Umbilical cord (tissue), 2 donors: ENCODE results near the gene CD48. TPM values are rescaled to one million over a fixed set of nuclear protein-coding genes. Genes with fewer than 3 reads are reported as not detected.

Source experiments
- DNase-seq: peaks from one replicate; pipeline ENCODE4 v3.0.0-alpha.2; 2015; ENCODE audit warnings: low spot score
- total RNA-seq: library from RNA; depleted of rRNA; stranded (reverse); fragments of >200 nt; gene quantifications from one replicate; pipeline ENCODE4 v1.2.3, GENCODE V29; 2014; ENCODE audit warnings: low replicate concordance; ENCODE audit not compliant: insufficient read depth

The CD48 gene, protein sequence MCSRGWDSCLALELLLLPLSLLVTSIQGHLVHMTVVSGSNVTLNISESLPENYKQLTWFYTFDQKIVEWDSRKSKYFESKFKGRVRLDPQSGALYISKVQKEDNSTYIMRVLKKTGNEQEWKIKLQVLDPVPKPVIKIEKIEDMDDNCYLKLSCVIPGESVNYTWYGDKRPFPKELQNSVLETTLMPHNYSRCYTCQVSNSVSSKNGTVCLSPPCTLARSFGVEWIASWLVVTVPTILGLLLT
- 12.5 TPM for total RNA-seq

DNA sequence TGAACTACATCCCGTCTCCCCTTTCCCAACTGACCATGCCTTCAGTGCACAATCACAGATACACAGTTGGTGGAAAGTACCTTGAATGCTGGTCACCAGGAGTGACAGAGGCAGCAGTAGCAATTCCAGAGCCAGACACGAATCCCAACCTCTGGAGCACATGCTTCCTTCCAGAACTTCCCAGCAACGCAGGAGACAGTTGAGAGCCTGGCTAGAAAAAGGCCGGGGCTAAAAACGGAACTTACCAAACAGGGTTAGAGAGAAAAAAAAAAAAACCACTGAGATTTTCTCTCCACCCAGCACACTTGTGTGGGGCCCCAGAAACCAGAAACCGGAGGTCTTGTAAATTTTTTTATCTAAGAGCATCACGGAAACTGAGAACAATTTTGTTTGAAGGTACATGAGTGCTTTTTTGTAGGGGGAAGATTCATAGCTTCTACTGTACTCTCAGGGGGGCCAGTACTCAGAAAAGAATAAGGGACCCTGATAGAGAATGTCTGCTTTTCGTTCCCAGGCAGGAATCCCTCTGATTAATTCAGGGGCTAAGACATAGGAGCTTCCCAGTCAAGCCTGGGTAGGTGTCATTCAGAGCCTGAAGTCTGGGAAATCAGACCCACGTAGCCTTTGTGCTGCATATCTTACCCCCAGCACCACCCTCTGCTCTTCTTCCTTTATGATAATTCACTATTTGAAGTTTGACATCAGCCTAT lies at the start of gene CD48:
TSS of gene CD48 (minus strand) at position 221 of the 710 bp plus-strand sequence. CDS start at position 162, 59 bp downstream.
- peak; percentile 62 for DNase-seq

DNA sequence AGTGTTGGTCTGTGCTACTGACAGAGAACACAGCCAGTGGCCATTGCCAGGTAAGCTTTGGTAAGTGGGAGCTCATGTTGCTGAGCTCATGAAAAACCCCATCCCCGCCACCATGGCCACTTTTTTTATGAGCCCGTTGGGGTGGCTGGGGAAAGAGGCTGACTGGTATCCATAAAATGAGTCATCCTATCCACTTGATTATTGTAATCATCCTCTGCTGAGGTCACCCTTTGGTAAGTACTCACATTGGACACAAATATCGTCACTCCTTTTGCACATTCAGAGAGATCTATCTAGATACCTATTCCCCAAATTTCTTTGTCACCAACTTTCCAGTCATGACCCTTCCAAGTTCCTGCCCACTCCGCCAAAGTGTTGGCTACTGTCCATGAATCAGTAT lies 49.4 kb upstream of the CD48 start:
- no peak for DNase-seq

DNA sequence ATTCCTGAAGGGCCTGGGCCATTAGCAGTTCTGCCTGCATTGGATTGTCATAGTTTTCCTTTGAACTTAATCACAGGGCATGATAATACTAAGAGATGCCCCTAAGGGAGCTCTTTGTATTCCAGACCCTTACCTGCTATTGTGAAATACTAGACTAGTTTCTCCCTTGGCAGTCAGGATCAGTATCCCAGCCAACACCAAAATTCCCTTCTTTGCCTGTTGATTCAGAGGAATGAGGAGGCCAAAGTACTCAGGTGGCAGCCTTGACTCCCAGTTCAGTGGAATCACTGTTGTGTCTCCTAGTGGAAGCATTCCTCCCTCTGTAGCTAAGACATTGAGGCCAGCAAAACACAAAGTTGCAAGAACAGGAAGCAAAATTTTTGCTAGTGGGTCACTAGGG lies 48.1 kb upstream of the CD48 start:
- DNase-seq: no peak

DNA sequence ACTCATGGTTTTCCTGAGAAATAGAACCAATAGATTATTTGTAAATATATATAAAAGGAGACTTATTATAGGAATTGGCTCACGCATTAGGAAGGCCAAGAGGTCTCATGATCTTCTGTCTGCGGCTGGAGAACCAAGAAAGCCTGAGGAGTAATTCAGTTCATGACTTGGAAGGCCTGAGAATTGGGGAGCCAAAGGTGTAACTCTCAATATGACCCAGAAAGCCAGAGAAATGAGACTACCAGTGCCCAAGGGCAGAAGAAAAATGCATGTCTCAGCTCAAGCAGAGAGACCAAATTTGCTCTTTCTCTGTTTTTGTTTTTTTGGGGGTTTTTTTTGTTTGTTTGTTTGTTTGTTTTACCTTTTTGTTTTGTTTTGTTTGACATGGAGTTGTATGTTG lies 46.9 kb upstream of the CD48 start:
- DNase-seq: no peak

DNA sequence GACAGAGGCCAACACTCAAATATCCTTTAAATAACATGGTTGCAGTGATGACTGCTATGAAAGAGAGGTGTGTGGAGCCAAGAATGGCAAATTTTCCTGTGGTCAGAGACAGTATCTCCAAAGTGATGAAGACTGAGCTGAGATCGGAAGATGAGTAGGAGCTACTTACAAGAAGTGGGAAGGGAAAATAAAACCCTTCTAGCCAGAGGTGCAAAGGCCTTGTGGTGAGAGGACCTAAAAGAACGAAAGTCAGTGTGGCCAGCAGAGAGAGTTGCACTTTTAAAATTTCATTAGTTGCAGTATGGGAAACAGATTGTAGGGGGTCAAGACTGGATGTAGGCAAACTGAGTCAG lies 45.2 kb upstream of the CD48 start:
- DNase-seq: no peak

DNA sequence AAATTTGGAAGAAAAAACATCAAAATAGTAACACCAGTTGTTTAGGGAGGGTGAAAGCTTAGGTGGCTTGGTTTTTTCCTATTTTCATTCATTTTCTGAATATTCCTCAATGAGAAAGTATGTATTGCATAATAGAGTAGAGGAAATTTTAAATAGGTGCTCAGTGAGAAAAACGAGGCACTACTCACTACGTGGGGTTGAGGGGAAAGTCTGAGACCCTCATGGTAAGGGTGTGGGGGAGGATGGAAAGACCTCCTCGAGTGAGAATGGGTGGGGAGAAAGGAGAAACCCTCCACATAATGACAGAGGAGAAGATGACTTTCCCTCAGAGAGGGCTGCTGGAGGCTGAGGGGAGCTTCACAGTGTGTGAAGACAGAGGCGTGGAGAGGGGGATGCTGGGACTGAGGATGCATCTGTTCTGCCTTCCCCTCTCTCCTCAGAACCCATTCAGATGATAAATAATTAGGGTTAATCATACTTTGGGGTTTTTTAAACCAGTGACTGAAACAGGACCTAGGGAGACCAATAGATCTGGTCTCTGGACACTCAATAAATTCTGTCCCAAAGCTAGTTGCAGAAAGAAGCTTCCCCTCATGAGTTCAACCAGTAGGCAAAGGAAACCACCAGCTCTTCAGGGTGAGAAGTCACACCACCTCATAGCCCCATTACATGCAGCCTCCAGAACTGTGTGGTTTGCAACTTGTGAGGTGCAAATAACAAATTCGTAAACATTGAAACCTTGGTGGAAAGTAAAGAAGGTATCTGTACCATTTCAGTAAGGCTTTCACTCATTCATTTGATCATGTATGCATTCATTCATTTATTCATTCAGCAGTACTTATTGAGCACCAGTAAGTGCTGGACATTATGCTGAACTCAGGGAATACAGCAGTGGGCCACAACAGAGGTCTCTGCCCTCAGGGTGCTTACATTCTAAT lies 44.6 kb upstream of the CD48 start:
- DNase-seq: no peak

DNA sequence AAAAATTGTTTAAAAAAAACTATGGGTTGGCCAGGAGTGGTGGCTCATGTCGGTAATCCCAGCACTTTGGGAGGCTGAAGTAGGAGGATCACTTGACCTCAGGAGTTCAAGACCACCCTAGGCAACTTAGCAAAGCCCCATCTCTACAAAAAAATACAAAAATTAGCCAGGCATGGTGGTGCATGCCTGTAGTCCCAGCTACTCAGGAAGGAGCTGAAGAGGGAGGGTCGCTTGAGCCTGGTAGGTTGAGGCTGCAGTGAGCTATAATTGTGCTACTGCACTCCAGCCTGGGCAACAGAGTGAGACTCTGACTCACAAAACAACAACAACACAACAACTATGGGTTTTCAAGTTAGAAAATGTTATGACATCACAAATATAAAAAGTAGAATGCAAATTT lies 43.8 kb upstream of the CD48 start:
- no peak for DNase-seq

DNA sequence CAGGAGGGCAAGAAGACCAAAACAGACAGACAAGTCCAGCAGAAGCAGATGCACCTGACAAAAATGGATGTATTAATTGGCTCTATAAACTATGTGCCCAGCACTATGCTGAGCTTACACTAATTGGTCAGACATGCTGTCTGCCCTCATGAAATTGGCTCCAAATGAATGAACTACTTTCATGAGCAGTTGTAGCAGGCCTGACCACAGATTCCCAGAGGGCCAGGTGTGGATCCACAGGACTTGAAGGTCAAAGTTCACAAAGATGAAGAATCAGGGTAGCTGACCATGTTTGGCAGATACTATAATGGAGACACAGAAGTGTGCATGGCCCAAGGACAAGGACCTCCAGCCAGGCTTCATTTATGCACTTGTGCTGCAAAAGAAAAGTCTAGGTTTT lies 42.0 kb upstream of the CD48 start:
- no peak for DNase-seq

DNA sequence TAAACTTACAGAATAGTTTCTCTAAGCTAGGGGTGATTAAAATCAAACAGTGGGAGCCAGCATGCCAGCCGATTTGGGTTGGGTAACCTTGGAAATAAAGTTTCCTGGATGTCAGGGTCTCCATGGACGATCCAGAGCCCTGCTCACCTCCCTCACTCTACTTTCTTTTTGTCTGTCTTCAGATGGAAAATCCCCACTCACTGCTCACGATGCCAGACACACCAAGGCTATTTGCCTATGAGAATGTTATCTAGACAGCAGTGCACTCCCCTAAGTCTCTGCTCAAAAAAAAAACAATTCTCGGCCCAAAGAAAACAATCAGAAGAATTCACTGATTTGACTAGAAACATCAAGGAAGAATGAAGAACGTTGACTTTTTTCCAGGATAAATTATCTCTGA lies 41.3 kb upstream of the CD48 start:
- DNase-seq: peak; percentile 51

DNA sequence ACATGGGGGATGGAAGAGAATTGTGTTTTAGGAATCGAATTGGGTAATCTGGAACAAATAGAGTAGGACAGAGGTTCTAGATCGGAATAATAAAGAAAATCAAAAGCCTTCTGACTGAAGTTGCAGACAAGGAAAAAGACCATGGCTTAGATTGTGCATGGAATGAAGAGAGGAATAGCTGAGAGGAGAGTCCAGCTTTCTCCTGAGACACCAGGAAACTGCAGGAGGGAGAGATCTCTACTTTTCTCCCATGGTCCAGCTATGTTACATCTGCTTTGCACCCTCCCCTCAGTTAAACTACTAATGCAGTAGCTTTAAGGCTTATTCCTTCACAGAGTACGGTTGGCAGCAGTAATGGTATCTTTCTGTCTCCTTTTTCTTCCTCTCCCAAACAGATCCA lies 40.8 kb upstream of the CD48 start:
- no peak for DNase-seq

DNA sequence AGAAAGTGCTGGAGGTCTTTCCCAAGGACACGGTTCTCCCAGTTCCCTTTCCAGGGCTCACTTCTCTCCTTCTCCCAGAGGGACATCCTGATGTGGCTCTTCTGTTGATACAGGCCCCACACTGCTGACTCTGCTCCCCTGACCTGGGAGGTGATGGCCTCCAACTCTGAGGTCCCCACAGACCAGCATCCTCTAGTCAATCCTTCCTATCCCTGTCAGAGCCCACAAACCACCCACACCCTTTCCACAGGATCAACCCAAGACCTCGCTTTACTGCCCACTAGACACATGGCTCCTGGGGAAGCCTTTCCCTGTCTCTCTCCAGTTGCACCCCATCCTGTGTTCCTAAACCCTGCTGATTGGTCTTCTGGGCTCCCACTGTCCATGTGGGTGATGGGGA lies 39.0 kb upstream of the CD48 start:
- DNase-seq: no peak

DNA sequence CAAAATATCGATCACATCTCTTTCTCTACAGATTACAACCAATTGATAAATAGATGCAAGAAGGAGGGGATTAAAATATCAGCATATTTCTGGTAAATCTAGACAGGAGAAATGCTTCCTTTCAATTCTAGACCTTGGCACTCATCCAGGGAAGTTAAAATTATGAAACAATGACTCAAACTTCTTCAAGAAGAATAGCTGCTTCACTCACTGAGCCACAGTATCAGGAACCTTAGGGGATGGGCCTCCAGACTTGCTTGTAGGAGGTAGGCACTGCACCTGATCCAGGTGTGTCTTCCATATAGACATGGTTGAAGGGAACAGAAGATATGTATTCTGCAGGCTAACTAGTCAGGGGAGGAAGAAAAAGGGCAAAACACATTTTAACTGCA lies 37.3 kb upstream of the CD48 start:
- no peak for DNase-seq

DNA sequence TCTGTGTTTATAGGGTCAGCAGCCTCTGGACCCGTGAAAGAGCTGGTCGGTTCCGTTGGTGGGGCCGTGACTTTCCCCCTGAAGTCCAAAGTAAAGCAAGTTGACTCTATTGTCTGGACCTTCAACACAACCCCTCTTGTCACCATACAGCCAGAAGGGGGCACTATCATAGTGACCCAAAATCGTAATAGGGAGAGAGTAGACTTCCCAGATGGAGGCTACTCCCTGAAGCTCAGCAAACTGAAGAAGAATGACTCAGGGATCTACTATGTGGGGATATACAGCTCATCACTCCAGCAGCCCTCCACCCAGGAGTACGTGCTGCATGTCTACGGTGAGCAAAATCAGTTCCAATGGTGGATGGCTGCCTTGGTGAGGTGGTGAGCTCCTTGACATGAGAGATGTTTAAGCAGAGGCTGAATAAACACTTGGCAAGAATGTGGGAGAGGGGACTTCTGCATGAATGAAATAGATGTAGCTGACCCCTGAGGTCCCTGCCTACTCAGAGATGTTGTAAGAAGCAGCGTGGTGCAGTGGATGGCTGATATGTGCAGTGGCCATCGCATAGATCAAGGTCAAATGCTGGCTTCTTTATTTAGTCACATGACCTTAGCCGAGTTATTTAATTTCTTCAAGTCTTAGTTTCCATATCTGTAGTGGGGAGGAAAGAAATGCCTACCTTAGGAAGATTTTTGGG lies 36.7 kb upstream of the CD48 start:
- DNase-seq: peak; percentile 24

DNA sequence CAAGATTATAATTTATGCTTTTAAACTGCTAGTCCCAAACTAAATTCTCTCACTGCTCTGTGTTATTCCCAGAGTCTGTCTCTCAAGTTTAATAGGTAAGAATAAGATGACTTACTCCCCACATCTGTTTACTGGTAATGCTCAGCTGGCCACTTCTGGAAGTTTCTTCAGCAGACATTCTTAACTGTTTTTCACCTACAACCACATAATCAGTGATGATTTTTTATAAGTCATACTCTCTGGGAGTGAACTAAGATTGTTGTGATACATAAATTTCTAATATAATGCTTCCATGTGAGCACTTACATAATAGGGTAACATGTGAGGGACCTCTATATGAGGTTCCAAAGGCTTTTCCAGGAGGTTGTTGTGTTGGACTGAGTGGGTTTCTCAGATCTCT lies 36.1 kb upstream of the CD48 start:
- no peak for DNase-seq

DNA sequence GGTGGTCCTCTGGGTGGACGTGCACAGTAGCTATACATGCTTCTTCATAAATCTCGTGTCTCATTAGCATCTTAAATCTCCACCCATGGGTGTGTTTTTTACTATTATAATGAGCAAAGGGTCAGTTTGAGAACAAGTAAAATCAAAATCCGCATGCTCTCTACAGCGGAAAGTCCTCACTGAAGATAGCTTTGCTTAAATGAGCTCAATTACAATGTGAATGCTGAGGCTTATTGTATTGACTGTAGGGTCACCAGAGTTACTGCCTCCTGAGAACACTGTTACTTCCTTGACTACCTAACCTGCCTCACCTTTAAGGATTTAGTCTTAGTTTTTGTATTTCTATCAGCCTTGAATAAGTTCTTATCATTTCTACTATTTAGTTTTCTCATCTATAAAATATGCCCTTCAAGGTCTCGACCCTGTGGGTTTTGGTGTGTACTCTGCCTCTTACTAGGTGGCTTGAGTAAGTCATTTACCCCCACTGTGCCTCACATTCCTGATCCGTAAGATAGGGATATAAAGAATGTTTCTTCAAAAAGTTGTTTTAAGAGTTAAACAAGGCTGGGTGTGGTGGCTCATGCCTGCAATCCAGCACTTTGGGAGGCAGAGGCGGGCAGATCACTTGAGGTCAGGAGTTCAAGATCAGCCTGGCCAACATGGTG lies 35.3 kb upstream of the CD48 start:
- no peak for DNase-seq

DNA sequence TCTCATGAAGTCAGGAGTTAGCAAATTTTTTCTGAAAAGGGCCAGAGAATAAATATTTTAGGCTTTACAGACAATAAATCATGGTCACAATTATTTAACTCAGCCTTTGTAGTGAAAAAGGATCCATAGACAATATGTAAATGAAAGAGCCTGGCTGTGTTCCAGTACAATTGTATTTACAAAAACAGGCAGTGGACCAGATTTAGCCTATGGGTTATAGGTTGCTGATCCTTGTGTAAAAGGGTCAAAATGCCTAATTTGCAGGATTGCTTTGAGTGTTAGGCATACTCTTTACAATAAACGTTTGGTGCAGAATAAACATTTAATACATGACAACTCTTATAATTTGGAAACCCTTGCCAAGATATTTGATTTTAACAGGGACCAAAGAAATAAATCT lies 33.9 kb upstream of the CD48 start:
- DNase-seq: no peak

DNA sequence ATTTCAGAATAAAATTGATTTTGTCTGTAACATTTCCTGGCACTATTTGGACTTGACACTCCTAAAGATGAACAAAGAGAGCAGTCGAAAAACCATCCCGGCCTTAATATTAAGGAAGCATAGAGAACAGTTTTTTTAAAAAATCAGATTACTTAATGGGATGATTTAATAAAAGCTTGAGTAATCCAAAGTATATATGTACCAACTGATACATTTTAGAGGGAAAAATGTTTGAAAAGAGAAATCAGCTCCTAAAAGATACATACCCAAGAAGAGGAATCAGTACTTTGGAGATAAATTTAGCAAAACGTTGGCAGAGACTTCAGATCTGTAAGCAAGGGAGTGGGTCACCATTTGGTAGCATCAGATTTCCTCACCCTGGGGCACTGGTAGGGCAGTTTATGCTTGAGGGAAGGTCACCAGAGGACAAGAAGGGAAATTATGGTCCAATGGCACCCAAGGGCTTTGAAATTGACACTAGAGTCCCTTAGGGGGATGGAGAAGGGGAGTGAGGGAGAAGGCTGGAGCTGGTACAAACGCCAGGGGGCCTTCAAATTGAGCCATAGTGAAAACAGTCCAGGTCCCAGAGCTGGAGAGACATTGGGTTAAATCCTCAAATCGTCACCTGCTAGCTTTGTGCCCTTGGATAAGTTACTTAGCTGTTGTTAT lies 33.4 kb upstream of the CD48 start:
- no peak for DNase-seq

DNA sequence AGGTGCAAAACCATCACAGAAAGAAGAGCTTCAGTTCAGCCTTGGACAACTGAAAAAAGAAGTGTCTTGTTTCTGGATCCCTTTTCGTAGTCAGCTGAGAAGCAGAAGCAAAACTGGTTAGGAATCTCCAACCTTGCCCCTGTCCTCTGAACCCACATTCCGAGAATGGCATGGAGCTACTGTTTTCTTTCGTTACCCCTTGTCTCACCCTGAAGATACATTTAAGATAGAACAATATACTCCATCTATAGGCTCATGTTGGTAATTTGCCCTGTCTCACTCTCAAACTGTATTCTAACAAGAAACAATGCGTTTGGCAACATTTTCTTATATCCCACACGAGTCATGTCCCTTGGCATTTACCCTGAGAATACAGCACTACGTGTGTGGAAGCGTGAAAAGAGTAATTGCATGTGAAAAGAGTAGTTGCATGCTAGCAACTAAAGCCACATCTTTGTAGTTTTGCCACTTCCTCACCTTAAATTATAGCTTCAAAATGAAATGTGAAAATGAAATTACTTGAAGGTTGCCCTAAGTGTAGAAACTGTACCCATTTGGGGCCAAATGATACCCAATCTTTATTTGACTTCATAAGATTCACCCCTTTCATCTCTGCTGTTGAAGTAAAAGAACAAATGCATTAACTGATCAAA lies 32.7 kb upstream of the CD48 start:
- no peak for DNase-seq

DNA sequence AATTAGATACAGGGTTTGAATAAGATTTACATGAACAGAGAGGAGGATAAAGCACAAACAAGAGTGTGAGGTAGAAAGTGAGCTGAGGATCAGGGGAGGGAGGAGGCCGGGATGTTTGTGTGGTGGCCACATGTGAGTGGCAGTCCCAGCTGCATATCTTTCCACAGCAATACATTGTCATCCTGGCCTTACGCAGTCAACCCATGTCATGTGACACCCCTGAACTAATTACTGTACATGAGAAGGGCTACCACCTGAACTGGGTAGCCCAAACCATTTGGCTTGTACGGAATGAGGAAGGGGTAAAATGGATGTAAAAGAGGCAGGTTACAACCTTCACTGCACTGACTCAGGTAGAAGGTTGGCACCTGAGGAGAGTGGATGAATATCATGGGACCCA lies 31.6 kb upstream of the CD48 start:
- no peak for DNase-seq

DNA sequence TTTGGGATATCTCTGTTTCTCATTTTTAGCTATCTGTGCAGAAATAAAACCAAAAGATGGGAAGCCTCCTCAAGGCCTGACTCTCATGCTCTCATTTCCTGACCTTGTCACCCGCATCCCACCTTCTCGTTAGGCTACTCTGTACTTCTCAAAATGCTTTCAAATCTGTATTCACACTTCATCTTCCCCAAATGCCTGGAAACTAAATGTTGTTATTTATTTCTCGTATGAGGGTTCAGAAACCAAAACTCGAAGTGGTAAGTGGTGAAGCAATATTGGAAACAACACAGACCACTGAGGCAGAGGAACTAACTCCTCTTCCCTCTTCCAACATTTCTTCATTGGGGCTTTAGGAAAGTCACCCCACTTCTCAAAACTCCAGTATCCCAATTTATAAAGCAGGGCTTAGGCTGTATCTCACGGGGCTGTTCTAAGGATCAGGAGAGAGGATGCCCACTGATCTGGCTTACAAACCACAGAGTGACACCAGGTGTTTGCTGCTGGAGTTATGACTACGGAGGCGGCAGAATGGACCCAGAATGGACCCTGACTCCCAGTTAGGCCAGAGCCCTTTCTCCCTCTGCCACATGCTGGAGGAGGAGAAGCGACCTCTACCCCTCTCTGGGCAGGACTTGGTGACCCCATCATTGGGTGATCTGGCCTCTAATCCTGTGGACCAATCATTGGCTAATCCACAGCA lies 31.0 kb upstream of the CD48 start:
- DNase-seq: no peak
